Thoracic aorta (tissue), 2 donors: Measurements from ENCODE around the gene GSTM4. TPM values are rescaled to one million over a fixed set of nuclear protein-coding genes. Genes with fewer than 3 reads are reported as not detected.
"Not testable (repeated sequence)": the region's sequence is repeated elsewhere in the genome, so short reads cannot be mapped to it uniquely, and the experiment has no call there.

Experiments
- ATAC-seq: fragments of 150-250 bp; one replicate; pipeline ENCODE4 v1.8.0; 2017; ENCODE audit warnings: low read depth; ENCODE audit not compliant: insufficient number of reproducible peaks, low FRiP score
- DNase-seq: peaks from one replicate; pipeline ENCODE4 v3.0.0-alpha.2; 2020; ENCODE audit warnings: low spot score
- H3K27ac ChIP-seq, 2 donors: fragments of 200-600 bp; sonication (generic); 1 replicate in 1 of 2; 2 replicates in 1 of 2; pipeline ENCODE4 v1.5.1; 2016; ENCODE audit warnings: mild to moderate bottlenecking in 2 of 2, moderate library complexity in 2 of 2
- H3K27me3 ChIP-seq: fragments of 200-600 bp; sonication (generic); replicated peaks from 2 replicates; pipeline ENCODE4 v1.6.0; 2016; ENCODE audit warnings: mild to moderate bottlenecking; ENCODE audit not compliant: insufficient read depth
- H3K36me3 ChIP-seq: fragments of 200-600 bp; sonication (generic); one replicate; pipeline ENCODE4 v1.5.1; 2016
- H3K4me1 ChIP-seq, 2 donors: fragments of 200-600 bp; sonication (generic); 1 replicate in 1 of 2; 2 replicates in 1 of 2; pipeline versions ENCODE4 v1.5.1 to v1.6.0; 2016; ENCODE audit warnings: low read depth in 2 of 2, mild to moderate bottlenecking in 1 of 2; ENCODE audit not compliant: control insufficient read depth in 1 of 2
- H3K4me3 ChIP-seq: fragments of 200-600 bp; sonication (generic); 2 replicates; pipeline ENCODE4 v1.5.1; 2016; ENCODE audit warnings: mild to moderate bottlenecking
- H3K9me3 ChIP-seq: fragments of 200-600 bp; sonication (generic); 2 replicates; pipeline ENCODE4 v1.5.1; 2016
- total RNA-seq, 2 donors: library from RNA; depleted of rRNA; stranded (reverse); fragments of >200 nt; gene quantifications; one replicate each; pipeline versions ENCODE4 v1.1.0 to v1.2.3, GENCODE V29; 2016
- TF ChIP-seq, protein P1 (sequence below): fragments of 200-600 bp; sonication (generic); IDR thresholded peaks from one replicate; pipeline ENCODE4 v1.5.1; 2019; ENCODE audit warnings: antibody characterized with exemption

GSTM4 gene
- total RNA-seq, 2 donors from 2014 or later: 15.7 to 28.4 TPM

DNA sequence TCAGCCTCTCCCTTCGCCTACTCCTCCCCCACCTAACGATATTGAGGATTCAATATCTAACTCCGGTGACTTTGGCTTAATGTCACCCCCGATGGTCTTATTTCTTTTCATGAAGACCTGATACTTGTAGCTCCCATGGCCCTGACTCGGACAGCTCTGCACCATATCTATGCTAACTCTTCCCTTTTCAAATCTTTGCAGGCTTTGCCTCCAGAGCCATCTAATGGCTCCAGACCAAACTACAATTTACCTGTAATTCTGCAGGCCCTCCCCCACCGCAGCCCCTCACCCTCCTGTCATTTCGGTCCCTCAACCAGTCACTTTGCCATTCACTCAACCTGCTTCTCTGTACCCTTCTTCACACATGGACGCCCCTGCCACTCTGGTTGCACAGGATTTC, 48.3 kb downstream of the GSTM4 start:
- no peaks in the 10 kb centered on the region for H3K4me1 ChIP-seq
- DNase-seq: no peak
- H3K27me3 ChIP-seq: no peaks in the 10 kb centered on the region
- TF ChIP-seq, protein P1, sequence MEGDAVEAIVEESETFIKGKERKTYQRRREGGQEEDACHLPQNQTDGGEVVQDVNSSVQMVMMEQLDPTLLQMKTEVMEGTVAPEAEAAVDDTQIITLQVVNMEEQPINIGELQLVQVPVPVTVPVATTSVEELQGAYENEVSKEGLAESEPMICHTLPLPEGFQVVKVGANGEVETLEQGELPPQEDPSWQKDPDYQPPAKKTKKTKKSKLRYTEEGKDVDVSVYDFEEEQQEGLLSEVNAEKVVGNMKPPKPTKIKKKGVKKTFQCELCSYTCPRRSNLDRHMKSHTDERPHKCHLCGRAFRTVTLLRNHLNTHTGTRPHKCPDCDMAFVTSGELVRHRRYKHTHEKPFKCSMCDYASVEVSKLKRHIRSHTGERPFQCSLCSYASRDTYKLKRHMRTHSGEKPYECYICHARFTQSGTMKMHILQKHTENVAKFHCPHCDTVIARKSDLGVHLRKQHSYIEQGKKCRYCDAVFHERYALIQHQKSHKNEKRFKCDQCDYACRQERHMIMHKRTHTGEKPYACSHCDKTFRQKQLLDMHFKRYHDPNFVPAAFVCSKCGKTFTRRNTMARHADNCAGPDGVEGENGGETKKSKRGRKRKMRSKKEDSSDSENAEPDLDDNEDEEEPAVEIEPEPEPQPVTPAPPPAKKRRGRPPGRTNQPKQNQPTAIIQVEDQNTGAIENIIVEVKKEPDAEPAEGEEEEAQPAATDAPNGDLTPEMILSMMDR: no peak
- H3K36me3 ChIP-seq: no peaks in the 10 kb centered on the region
- no peak for ATAC-seq
- H3K9me3 ChIP-seq: no peaks in the 10 kb centered on the region
- no peak overlapping the region for H3K4me3 ChIP-seq
- no peak overlapping the region for H3K27ac ChIP-seq

DNA sequence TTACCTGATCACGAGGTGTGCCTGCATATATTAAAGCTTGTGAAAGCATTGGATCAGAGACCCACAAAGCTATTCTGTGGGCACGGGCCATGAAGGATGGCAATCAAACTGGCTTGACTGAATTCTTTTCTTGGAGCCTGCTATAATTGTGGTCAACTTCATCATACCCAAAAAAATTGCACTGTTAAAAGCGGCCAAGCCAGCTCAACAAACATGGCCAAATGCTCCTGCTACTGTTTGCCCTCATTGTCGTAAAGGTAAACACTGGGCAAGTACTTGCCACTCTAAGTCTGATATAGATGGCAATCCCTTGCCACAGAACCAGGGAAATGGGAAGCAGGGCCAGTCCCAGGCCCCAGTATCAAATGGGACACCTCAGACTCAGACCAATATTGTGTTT, 49.5 kb downstream of the GSTM4 start:
- TF ChIP-seq, protein P1: no peak
- H3K36me3 ChIP-seq: no peaks in the 10 kb centered on the region
- H3K27me3 ChIP-seq: no peaks in the 10 kb centered on the region
- ATAC-seq (no peak), DNase-seq (no peak)
- H3K27ac ChIP-seq: no peak overlapping the region
- H3K9me3 ChIP-seq: no peaks in the 10 kb centered on the region
- no peaks in the 10 kb centered on the region for H3K4me1 ChIP-seq
- no peak overlapping the region for H3K4me3 ChIP-seq

DNA sequence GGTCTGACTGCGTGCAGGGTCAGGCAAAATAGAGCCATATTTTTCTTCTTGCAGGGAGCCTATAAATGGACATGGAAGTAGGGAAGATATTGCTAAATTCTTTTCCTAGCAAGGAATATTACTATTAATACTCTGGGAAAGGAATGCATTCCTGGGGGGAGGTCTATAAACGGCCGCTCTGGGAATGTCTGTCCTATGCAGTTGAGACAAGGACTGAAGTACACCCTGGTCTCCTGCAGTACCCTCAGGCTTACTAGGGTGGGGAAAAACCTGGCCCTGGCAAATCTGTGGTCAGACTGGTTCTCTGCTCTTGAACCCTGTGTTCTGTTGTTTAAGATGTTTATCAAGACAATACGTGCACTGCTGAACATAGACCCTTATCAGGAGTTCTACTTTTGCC, 53.0 kb downstream of the GSTM4 start:
- not testable (repeated sequence) for H3K36me3 ChIP-seq

DNA sequence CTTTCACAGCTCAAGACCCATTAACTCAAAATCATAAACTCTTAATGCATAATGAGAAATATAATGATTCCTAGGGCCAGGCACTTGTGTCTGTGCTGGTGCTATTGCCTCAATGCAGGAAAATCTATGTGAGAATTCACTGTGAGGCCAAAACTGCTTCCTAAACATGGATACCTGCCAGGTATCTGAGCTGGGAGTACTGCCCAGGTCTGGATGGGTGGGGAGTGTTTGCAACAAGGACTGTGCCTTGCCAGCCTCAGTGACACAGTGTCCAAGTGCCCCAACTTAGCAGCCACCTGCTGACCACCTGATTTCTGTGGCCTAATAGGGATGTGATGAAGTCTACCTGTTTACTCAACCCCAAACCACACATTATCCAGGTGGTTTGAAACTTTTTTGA, 53.9 kb downstream of the GSTM4 start:
- not testable (repeated sequence) for H3K4me3 ChIP-seq, ATAC-seq, H3K27me3 ChIP-seq, H3K9me3 ChIP-seq, H3K27ac ChIP-seq, DNase-seq, H3K36me3 ChIP-seq, H3K4me1 ChIP-seq

More for the DNA sequence above, 53.0 kb downstream of the GSTM4 start:
- not testable (repeated sequence) for H3K9me3 ChIP-seq, H3K27ac ChIP-seq, H3K27me3 ChIP-seq, DNase-seq, ATAC-seq, H3K4me1 ChIP-seq, H3K4me3 ChIP-seq

Other genes with a start within 250 kb of the GSTM4 start
- 10 to 100 TPM; 17.3 to 20.1 TPM for gene PSMA5, start 229.7 kb upstream of the GSTM4 start, total RNA-seq
- gene SYPL2, start 189.6 kb upstream of the GSTM4 start, total RNA-seq: 1 to 10 TPM; 4.2 to 6.1 TPM
- gene ATXN7L2, start 172.2 kb upstream of the GSTM4 start, total RNA-seq: 1 to 10 TPM; 3.1 to 7.7 TPM
- 10 to 100 TPM in 1 of 2 donors, 1 to 10 TPM in 1; 9.5 to 16.5 TPM for gene CYB561D1, start 162.0 kb upstream of the GSTM4 start, total RNA-seq
- 10 to 100 TPM in 1 of 2 donors, 1 to 10 TPM in 1; 7.8 to 16.0 TPM for gene AMIGO1, start 146.4 kb upstream of the GSTM4 start, total RNA-seq
- not detected for gene GPR61, start 116.2 kb upstream of the GSTM4 start, total RNA-seq
- 1 to 10 TPM; 5.4 to 9.3 TPM for gene GNAI3, start 107.5 kb upstream of the GSTM4 start, total RNA-seq
- gene GNAT2, start 36.5 kb upstream of the GSTM4 start, total RNA-seq: not detected
- gene AMPD2, start 36.3 kb upstream of the GSTM4 start, total RNA-seq: 100 to 1,000 TPM; 169 to 202 TPM
- gene GSTM2, start 12.0 kb downstream of the GSTM4 start, total RNA-seq: 10 to 100 TPM; 49.0 to 72.4 TPM
- gene GSTM1, start 31.7 kb downstream of the GSTM4 start, total RNA-seq: not detected
- gene GSTM5, start 56.2 kb downstream of the GSTM4 start, total RNA-seq: 1 to 10 TPM; 2.0 to 6.9 TPM
- gene GSTM3, start 84.9 kb downstream of the GSTM4 start, total RNA-seq: 10 to 100 TPM; 33.1 to 68.6 TPM
- 1 to 10 TPM in 1 of 2 donors, not detected in 1; 1.1 TPM for gene EPS8L3, start 107.8 kb downstream of the GSTM4 start, total RNA-seq